ENCODE measurements around the gene AKNA. TPM values are rescaled to one million over a fixed set of nuclear protein-coding genes. Genes with fewer than 3 reads are reported as not detected.
A peak's percentile ranks its signal among the peaks of the same experiment; 100 is the strongest.

The AKNA gene
- total RNA-seq, 1 donor from 2014 or later: 55.0 TPM

DNA sequence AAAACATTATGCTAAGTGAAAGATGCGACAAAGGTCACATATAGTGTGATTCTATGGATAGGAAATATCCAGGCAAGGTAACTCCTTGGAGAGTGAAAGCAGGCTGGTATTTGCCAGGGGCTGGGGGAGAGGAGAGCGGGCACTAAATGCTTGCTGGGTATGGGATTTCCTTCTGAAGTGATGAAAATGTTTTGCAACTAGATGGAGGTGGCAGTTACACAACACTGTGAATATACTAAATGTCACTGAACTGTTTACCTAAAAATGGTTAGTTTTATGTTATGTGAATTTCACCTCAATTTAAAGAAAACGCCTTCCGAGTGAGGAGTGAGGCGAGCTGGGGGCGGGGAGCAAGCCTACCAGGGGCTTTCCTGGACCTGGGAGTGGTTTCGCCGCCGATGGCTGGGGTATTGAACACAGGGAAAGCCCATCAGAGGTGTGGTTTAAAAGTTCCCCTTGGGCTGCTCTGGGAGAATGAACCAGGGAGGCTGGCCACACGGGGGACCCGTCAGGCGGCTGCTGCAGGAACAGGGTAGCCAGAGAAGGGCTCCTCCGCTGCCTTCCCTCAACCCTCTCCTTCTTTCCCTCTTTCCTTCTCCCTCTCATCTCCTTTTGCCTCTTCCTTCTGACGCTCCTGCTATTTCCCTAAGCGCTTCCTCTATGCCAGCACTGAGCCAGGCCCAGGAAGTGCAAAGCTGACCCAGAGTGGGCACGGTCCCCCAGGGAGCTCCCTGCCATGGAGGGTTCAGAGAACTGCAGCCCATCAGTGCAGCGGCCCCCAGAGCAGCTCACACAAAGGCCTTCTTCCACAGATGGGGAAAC lies 4.9 kb downstream of the AKNA start:
- intact Hi-C loops (cut with DNase I): no loop called here
- Histone ChIP-seq H3K27me3 (no peaks in the 10 kb centered on the region), H3K4me1 (peaks cover 70% of the 10 kb centered on the region), H3K36me3 (peaks cover 0 to 16% of the 10 kb centered on the region in 2 donors), H3K27ac (peak overlapping the region; percentile 87), H3K9me3 (no peaks in the 10 kb centered on the region), H3K4me3 (peak overlapping the region; percentile 12 to 37)
- no peak for TF ChIP-seq POLR2A (IDR thresholded peaks at IDR 0.05)
- TF ChIP-seq, protein P1, sequence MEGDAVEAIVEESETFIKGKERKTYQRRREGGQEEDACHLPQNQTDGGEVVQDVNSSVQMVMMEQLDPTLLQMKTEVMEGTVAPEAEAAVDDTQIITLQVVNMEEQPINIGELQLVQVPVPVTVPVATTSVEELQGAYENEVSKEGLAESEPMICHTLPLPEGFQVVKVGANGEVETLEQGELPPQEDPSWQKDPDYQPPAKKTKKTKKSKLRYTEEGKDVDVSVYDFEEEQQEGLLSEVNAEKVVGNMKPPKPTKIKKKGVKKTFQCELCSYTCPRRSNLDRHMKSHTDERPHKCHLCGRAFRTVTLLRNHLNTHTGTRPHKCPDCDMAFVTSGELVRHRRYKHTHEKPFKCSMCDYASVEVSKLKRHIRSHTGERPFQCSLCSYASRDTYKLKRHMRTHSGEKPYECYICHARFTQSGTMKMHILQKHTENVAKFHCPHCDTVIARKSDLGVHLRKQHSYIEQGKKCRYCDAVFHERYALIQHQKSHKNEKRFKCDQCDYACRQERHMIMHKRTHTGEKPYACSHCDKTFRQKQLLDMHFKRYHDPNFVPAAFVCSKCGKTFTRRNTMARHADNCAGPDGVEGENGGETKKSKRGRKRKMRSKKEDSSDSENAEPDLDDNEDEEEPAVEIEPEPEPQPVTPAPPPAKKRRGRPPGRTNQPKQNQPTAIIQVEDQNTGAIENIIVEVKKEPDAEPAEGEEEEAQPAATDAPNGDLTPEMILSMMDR (IDR thresholded peaks at IDR 0.05): peak in 1 of 3 experiments; percentile 11
- TF ChIP-seq POLR2AphosphoS5 (IDR thresholded peaks at IDR 0.05; ENCODE audit: insufficient read depth in 1 of 2, low read depth in 1 of 2): peak in 1 of 2 donors; percentile 59
- no peak for DNase-seq (ENCODE audit: extremely low spot score in 2 of 2)

DNA sequence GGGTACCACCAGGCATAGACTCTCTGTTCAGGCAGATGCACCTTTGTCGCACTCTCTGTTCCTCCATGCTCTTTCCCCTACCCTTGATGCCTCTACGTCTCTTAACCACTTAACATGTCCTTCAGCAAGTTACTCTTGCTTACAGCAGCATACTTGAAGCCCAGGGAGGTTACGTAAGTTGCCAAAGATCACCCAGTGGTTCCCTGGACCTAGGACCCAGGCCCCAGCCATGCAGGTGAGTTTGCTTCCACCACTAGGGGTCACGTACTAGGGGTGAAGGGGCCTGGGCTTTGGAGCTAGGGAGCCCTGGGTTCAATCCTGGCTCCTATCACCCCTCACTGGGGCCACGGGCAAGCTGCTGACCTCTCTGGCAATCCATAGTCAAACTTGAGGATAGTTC lies 8.9 kb downstream of the AKNA start:
- Histone ChIP-seq H3K9me3 (no peaks in the 10 kb centered on the region), H3K27ac (peak overlapping the region; percentile 30), H3K4me1 (peaks cover 40% of the 10 kb centered on the region), H3K27me3 (no peaks in the 10 kb centered on the region), H3K4me3 (no peak overlapping the region), H3K36me3 (peaks cover 0 to 29% of the 10 kb centered on the region in 2 donors)
- no peak for DNase-seq (ENCODE audit: extremely low spot score in 2 of 2)
- intact Hi-C loops (cut with DNase I): no loop called here
- TF ChIP-seq, protein P1 (IDR thresholded peaks at IDR 0.05): no peak
- TF ChIP-seq POLR2AphosphoS5 (IDR thresholded peaks at IDR 0.05; ENCODE audit: insufficient read depth in 1 of 2, low read depth in 1 of 2) (no peak), POLR2A (IDR thresholded peaks at IDR 0.05) (no peak)

DNA sequence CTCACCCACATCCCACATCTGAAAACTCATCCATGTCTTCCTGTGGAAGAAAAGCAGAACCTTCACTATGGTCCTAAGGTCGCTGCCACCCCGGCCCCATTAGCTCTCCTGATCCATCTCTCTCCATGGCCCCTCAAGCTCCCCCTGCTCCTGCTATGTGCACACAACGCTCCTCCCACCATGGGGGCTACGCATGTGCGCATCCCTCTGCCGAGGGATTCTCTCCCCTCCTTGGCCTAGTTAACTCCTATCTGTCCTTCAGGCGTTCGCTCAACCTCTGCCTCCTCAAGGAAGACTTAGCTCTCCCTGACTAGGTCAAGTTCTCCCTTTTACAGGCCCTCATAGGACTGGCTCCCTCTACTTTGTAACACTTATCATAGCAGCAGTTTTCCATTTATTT lies 9.8 kb downstream of the AKNA start:
- no peak for TF ChIP-seq POLR2AphosphoS5 (IDR thresholded peaks at IDR 0.05; ENCODE audit: insufficient read depth in 1 of 2, low read depth in 1 of 2)
- no peak for TF ChIP-seq POLR2A (IDR thresholded peaks at IDR 0.05)
- TF ChIP-seq, protein P1 (IDR thresholded peaks at IDR 0.05): no peak
- Histone ChIP-seq H3K4me3 (no peak overlapping the region), H3K27me3 (no peaks in the 10 kb centered on the region), H3K27ac (peak overlapping the region; percentile 45), H3K4me1 (peaks cover 36% of the 10 kb centered on the region), H3K9me3 (no peaks in the 10 kb centered on the region), H3K36me3 (peaks cover 0 to 29% of the 10 kb centered on the region in 2 donors)
- no peak for DNase-seq (ENCODE audit: extremely low spot score in 2 of 2)
- intact Hi-C loops (cut with DNase I): no loop called here

DNA sequence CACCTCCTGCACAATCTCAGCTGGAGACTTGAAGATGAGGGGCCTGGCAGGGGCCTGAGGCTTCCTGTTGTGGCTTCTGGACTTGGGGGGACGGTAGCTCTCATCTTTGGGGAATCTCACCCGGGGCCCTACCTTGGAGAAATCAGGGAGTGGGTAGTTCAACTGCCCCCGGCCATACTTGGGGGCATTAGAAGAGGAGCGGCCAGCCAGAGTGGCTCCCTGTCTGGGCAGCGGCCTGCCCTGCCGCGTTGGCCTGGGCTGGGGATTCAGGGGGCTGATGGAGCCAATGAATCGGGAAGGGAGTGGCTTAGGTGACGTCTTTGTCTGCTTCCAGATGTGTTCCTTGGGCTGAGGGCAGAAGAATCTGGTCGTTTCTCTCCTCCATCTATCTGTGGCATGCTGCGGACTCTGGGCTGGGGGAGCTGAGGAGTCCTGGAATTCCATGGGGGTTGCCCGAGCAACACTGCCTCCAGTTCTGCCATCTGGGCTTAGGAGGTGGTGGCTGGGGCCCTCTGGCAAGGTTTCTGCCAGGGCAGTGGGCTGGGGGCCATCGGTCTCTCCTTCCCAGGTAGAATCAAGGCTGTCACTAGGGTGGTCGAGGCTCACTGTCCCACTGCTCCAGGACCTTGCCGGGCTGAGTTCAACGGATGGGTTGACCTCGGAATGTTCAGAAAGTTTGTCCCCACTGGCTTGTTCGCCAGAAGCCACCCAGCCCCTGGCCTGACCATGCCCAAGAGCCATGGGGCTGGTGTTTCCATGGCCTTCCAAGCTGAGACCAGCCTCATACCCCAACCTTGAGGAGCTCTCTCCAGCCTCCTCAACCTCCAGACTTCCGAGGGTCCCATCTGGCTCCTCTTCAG lies 11.0 kb downstream of the AKNA start:
- Histone ChIP-seq H3K27ac (peak overlapping the region; percentile 45), H3K36me3 (peaks cover 0 to 29% of the 10 kb centered on the region in 2 donors), H3K27me3 (no peaks in the 10 kb centered on the region), H3K4me3 (no peak overlapping the region), H3K9me3 (no peaks in the 10 kb centered on the region), H3K4me1 (peaks cover 36% of the 10 kb centered on the region)
- DNase-seq (ENCODE audit: extremely low spot score in 2 of 2): no peak
- intact Hi-C loops (cut with DNase I): no loop called here
- TF ChIP-seq POLR2A (IDR thresholded peaks at IDR 0.05): no peak
- TF ChIP-seq, protein P1 (IDR thresholded peaks at IDR 0.05): no peak
- TF ChIP-seq POLR2AphosphoS5 (IDR thresholded peaks at IDR 0.05; ENCODE audit: insufficient read depth in 1 of 2, low read depth in 1 of 2): no peak

All from vagina (tissue), 2 donors.